SH-SY5Y (cell line): Measurements from ENCODE around the gene CRYZL1.

ENCODE experiments used
- GATA2 ChIP-seq: IDR thresholded peaks from 2 replicates; pipeline ENCODE4 v1.6.1; 2011; ENCODE audit warnings: mild to moderate bottlenecking, low read depth, low read length
- GATA3 ChIP-seq: IDR thresholded peaks from 2 replicates; pipeline ENCODE4 v1.6.1; 2011; ENCODE audit warnings: low read depth, mild to moderate bottlenecking, low read length, moderate library complexity

- TF ChIP-seq GATA2 (no peak), GATA3 (no peak)
Observed at GRCh38 chr21:33677450-33677849, 35.9 kb upstream of the CRYZL1 start.
